Peyer's patch (tissue), 4 donors: Measurements from ENCODE around the gene CC2D2A. TPM values are rescaled to one million over a fixed set of nuclear protein-coding genes. Genes with fewer than 3 reads are reported as not detected.

Source experiments
- DNase-seq, 3 donors: peaks; one replicate each; pipeline ENCODE4 v3.0.0-alpha.2; 2017 to 2019
- H3K27ac ChIP-seq, 4 donors: fragments of 200-600 bp; sonication (generic); one replicate each; pipeline ENCODE4 v1.5.1; 2016 to 2019
- H3K27me3 ChIP-seq, 2 donors: fragments of 200-600 bp; sonication (generic); one replicate each; pipeline ENCODE4 v1.5.1; 2019
- H3K36me3 ChIP-seq, 3 donors: fragments of 200-600 bp; sonication (generic); one replicate each; pipeline ENCODE4 v1.5.1; 2016 to 2019
- H3K4me1 ChIP-seq, 4 donors: fragments of 200-600 bp; sonication (generic); one replicate each; pipeline ENCODE4 v1.5.1; 2016 to 2019
- H3K4me3 ChIP-seq, 4 donors: fragments of 200-600 bp; sonication (generic); 1 replicate in 3 of 4; 2 replicates in 1 of 4; pipeline ENCODE4 v1.5.1; 2016 to 2019; ENCODE audit warnings: mild to moderate bottlenecking in 1 of 4
- H3K9me3 ChIP-seq, 4 donors: fragments of 200-600 bp; sonication (generic); one replicate each; pipeline ENCODE4 v1.5.1; 2016 to 2019; ENCODE audit warnings: mild to moderate bottlenecking in 1 of 4
- POLR2A ChIP-seq, 2 donors: fragments of 450-650 bp; IDR thresholded peaks; one replicate each; pipeline ENCODE4 v1.5.1; 2017; ENCODE audit warnings: antibody characterized with exemption in 2 of 2, mild to moderate bottlenecking in 2 of 2, moderate library complexity in 2 of 2
- total RNA-seq, 4 donors: library from RNA; depleted of rRNA; stranded (reverse); fragments of >200 nt; gene quantifications; one replicate each; pipeline ENCODE4 v1.1.0, GENCODE V29; 2016
- TF ChIP-seq, protein P1 (sequence below), 6 experiments: fragments of 450-650 bp in 4 of 6; fragments of 200-600 bp in 2 of 6; sonication (generic) in 1 of 6; IDR thresholded peaks; one replicate each; pipeline ENCODE4 v1.5.1; 2017 to 2019; ENCODE audit warnings: antibody characterized with exemption in 6 of 6, mild to moderate bottlenecking in 3 of 6, moderate library complexity in 1 of 6

Gene CC2D2A
- total RNA-seq, 4 donors from 2014 or later, result 7.3 to 45.4 (median 8.9) TPM

DNA sequence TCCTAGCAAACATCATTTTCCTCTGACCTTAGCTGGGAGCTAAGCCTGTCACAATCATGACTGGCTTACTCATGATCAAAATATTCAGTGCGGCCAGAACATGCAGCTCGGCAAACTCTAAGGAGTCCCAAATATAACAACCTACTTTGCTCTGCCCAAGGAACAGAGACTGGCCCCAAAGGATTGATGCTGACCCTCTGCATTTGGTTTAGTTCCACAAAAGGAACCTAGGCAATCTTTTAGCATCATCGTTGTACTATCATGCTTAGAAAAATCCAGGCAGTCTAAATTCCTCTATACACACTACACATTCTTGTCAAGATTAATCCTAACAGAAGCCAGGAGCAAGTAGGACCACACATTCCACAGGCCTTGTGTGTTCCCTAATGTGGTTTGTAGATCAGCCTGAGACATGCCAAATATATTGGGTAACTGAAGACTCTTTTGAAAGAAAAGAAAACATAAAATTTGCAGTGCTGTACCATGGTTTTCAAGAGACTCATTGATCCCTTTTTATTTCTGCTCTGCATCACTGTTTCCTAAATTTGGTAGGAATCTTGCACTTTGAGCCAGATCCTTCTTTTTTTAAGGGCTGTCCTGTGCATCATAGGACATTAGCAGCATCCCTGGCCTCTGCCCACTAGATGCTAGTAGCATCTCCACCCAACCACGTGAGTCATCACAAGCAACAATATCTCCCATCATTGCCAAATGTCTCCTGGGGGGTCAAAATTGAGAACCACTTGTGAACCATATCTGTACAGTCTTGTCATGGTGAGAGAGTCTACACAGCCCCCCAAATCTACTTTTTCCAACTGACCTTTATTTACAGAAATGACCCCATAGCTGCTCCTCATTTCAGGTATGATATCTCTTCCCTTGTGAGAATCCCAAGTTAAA lies 17.6 kb upstream of the CC2D2A start:
- Histone ChIP-seq H3K36me3 (no peaks in the 10 kb centered on the region), H3K9me3 (no peaks in the 10 kb centered on the region), H3K27ac (peak overlapping the region in 3 of 4 donors; percentile 0 to 52 (median 45)), H3K27me3 (no peaks in the 10 kb centered on the region), H3K4me1 (no peaks in the 10 kb centered on the region), H3K4me3 (no peak overlapping the region)
- TF ChIP-seq, protein P1, sequence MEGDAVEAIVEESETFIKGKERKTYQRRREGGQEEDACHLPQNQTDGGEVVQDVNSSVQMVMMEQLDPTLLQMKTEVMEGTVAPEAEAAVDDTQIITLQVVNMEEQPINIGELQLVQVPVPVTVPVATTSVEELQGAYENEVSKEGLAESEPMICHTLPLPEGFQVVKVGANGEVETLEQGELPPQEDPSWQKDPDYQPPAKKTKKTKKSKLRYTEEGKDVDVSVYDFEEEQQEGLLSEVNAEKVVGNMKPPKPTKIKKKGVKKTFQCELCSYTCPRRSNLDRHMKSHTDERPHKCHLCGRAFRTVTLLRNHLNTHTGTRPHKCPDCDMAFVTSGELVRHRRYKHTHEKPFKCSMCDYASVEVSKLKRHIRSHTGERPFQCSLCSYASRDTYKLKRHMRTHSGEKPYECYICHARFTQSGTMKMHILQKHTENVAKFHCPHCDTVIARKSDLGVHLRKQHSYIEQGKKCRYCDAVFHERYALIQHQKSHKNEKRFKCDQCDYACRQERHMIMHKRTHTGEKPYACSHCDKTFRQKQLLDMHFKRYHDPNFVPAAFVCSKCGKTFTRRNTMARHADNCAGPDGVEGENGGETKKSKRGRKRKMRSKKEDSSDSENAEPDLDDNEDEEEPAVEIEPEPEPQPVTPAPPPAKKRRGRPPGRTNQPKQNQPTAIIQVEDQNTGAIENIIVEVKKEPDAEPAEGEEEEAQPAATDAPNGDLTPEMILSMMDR (IDR thresholded peaks at IDR 0.05), result no peak
- no peak for TF ChIP-seq POLR2A (IDR thresholded peaks at IDR 0.05)
- no peak for DNase-seq

GRCh38 chr4:15455290-15455689 lies 14.4 kb upstream of the CC2D2A start:
- peak in 1 of 3 donors; percentile 51 for DNase-seq

DNA sequence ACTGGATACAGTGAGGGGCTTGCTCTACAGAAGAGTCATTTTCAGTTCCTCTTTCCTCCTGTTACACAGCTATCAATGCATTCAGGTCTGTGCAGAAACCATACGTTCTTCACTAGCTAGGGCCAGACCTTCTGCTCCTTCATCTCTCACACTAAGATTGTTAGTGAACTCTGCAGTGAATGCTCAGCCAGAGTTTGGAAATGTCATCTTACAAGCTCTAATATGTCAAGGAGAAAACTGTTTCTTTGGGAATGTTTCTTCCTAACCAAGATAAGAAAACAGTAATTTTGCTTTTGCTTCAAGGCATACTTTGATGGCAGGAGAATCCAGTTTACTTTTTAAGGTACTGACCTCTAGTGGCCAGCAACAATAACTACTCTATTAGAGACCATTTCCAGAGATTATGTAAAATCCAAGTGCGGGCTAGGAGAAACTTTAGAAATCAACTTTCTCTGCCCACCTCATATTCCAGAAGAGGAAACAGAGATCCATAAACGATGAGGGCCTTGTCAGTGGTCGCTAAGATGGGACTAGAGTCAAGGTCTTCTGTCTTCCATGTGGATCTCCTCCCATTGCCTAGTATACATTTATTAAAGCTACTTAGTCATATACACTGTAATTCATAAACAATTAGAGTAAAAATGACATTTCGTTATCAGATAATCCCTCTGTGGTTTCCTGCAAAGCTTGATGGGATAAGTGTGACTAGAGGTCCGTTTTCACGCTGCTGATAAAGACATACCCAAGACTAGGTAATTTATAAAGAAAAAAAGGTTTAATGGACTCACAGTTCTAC lies 12.1 kb upstream of the CC2D2A start:
- H3K27me3 ChIP-seq, result no peaks in the 10 kb centered on the region
- H3K36me3 ChIP-seq, result no peaks in the 10 kb centered on the region
- DNase-seq, result no peak
- H3K4me3 ChIP-seq, result no peak overlapping the region
- no peaks in the 10 kb centered on the region for H3K9me3 ChIP-seq
- H3K4me1 ChIP-seq, result no peaks in the 10 kb centered on the region
- TF ChIP-seq, protein P1 (IDR thresholded peaks at IDR 0.05), result peak; percentile 69 to 84 (median 73)
- no peak for TF ChIP-seq POLR2A (IDR thresholded peaks at IDR 0.05)
- peak overlapping the region in 1 of 4 donors; percentile 7 for H3K27ac ChIP-seq

More at GRCh38 chr4:15455290-15455689, 14.4 kb upstream of the CC2D2A start:
- no peaks in the 10 kb centered on the region for H3K36me3 ChIP-seq
- no peaks in the 10 kb centered on the region for H3K27me3 ChIP-seq
- no peaks in the 10 kb centered on the region for H3K4me1 ChIP-seq
- H3K27ac ChIP-seq, result peak overlapping the region in 2 of 4 donors; percentile 4 to 35
- TF ChIP-seq, protein P1 (IDR thresholded peaks at IDR 0.05), result no peak
- no peak for TF ChIP-seq POLR2A (IDR thresholded peaks at IDR 0.05)
- no peaks in the 10 kb centered on the region for H3K9me3 ChIP-seq
- no peak overlapping the region for H3K4me3 ChIP-seq

- TF ChIP-seq POLR2A (IDR thresholded peaks at IDR 0.05), result no peak
- TF ChIP-seq, protein P1 (IDR thresholded peaks at IDR 0.05), result no peak
- H3K36me3 ChIP-seq, result no peaks in the 10 kb centered on the region
- H3K27me3 ChIP-seq, result no peaks in the 10 kb centered on the region
- DNase-seq, result no peak
- H3K27ac ChIP-seq, result no peak overlapping the region
- H3K4me3 ChIP-seq, result no peak overlapping the region
- no peaks in the 10 kb centered on the region for H3K9me3 ChIP-seq
- no peaks in the 10 kb centered on the region for H3K4me1 ChIP-seq
These were observed 11.1 kb upstream of the CC2D2A start for GRCh38 chr4:15458616-15459015.

- Histone ChIP-seq H3K27me3 (no peaks in the 10 kb centered on the region), H3K9me3 (no peaks in the 10 kb centered on the region), H3K27ac (no peak overlapping the region), H3K4me3 (no peak overlapping the region), H3K4me1 (no peaks in the 10 kb centered on the region), H3K36me3 (no peaks in the 10 kb centered on the region)
- no peak for DNase-seq
- TF ChIP-seq, protein P1 (IDR thresholded peaks at IDR 0.05), result no peak
These were observed 10.0 kb upstream of the CC2D2A start for GRCh38 chr4:15459706-15460105.
